ENCODE data around the gene HMGN4.

HMGN4 gene

GRCh38 chr6:26494117-26494516, 44.0 kb upstream of the HMGN4 start:
- Histone ChIP-seq H3K14ac (ENCODE audit: low read length) (no peak overlapping the region), H3K9me3 (replicated peaks in 1 of 2; ENCODE audit: control insufficient read depth in 2 of 2, insufficient read depth in 1 of 2, low read depth in 1 of 2, low read length in 2 of 2) (no peaks in the 10 kb centered on the region), H3K9ac (ENCODE audit: low read depth, low read length, poor library complexity) (no peak overlapping the region), H3K4me2 (ENCODE audit: insufficient read depth, low read length, poor library complexity, severe bottlenecking) (no peak overlapping the region), H2AFZ (ENCODE audit: low read length) (no peak overlapping the region), H3K4me1 (ENCODE audit: control insufficient read depth in 2 of 2, insufficient read depth in 1 of 2, low read depth in 1 of 2, low read length in 2 of 2) (no peaks in the 10 kb centered on the region), H3K18ac (ENCODE audit: low read length) (no peak overlapping the region), H3K27me3 (ENCODE audit: control insufficient read depth in 3 of 3, insufficient read depth in 3 of 3, low read depth in 1 of 3, low read length in 3 of 3) (peaks cover 0 to 54% (median 2%) of the 10 kb centered on the region in 3 experiments), H2AK5ac (ENCODE audit: low read depth, low read length) (no peak overlapping the region), H3K4me3 (ENCODE audit: low read length in 2 of 2) (peak overlapping the region in 1 of 2 donors; percentile 16), H3K27ac (replicated peaks; ENCODE audit: low read length) (no peak overlapping the region), H4K8ac (ENCODE audit: low read depth, low read length) (no peak overlapping the region), H2BK5ac (ENCODE audit: low read length) (no peak overlapping the region), H2BK12ac (ENCODE audit: low read length) (no peak overlapping the region), H3K4ac (ENCODE audit: low read length) (no peak overlapping the region), H4K91ac (ENCODE audit: low read depth, low read length, poor library complexity) (no peak overlapping the region), H2BK120ac (ENCODE audit: low read depth, low read length) (no peak overlapping the region), H3K36me3 (replicated peaks in 1 of 2; ENCODE audit: control insufficient read depth in 2 of 2, insufficient read depth in 2 of 2, low read length in 2 of 2) (no peaks in the 10 kb centered on the region), H3K23ac (ENCODE audit: low read depth, low read length, poor library complexity) (no peak overlapping the region), H3K79me1 (ENCODE audit: low read depth, low read length) (no peaks in the 10 kb centered on the region), H2BK15ac (ENCODE audit: low read length) (no peak overlapping the region)
- DNase-seq (ENCODE audit: low spot score): no peak
- WGBS, 2 donors (ENCODE audit: extremely low coverage in 2 of 2, insufficient read length in 2 of 2, insufficient replicate concordance in 1 of 2): 100% methylated on average over 1 of the region's 3 CpGs; no CpG with 5 or more reads in 1 of the 2 donors

- Histone ChIP-seq H3K4me3 (ENCODE audit: low read length in 2 of 2) (no peak overlapping the region), H3K4me2 (ENCODE audit: insufficient read depth, low read length, poor library complexity, severe bottlenecking) (no peak overlapping the region), H3K27ac (replicated peaks; ENCODE audit: low read length) (no peak overlapping the region), H3K14ac (ENCODE audit: low read length) (no peak overlapping the region), H3K27me3 (ENCODE audit: control insufficient read depth in 3 of 3, insufficient read depth in 3 of 3, low read depth in 1 of 3, low read length in 3 of 3) (peaks cover 2 to 65% (median 2%) of the 10 kb centered on the region in 3 experiments), H2AK5ac (ENCODE audit: low read depth, low read length) (no peak overlapping the region), H3K79me1 (ENCODE audit: low read depth, low read length) (no peaks in the 10 kb centered on the region), H3K9me3 (replicated peaks in 1 of 2; ENCODE audit: control insufficient read depth in 2 of 2, insufficient read depth in 1 of 2, low read depth in 1 of 2, low read length in 2 of 2) (no peaks in the 10 kb centered on the region), H2AFZ (ENCODE audit: low read length) (no peak overlapping the region), H3K18ac (ENCODE audit: low read length) (no peak overlapping the region), H3K9ac (ENCODE audit: low read depth, low read length, poor library complexity) (no peak overlapping the region), H4K91ac (ENCODE audit: low read depth, low read length, poor library complexity) (no peak overlapping the region), H3K4me1 (ENCODE audit: control insufficient read depth in 2 of 2, insufficient read depth in 1 of 2, low read depth in 1 of 2, low read length in 2 of 2) (no peaks in the 10 kb centered on the region), H2BK5ac (ENCODE audit: low read length) (no peak overlapping the region), H4K8ac (ENCODE audit: low read depth, low read length) (no peak overlapping the region), H2BK12ac (ENCODE audit: low read length) (no peak overlapping the region), H3K4ac (ENCODE audit: low read length) (no peak overlapping the region), H3K36me3 (replicated peaks in 1 of 2; ENCODE audit: control insufficient read depth in 2 of 2, insufficient read depth in 2 of 2, low read length in 2 of 2) (no peaks in the 10 kb centered on the region), H2BK15ac (ENCODE audit: low read length) (no peak overlapping the region), H3K23ac (ENCODE audit: low read depth, low read length, poor library complexity) (no peak overlapping the region), H2BK120ac (ENCODE audit: low read depth, low read length) (no peak overlapping the region)
- DNase-seq (ENCODE audit: low spot score): no peak
- WGBS, 2 donors (ENCODE audit: extremely low coverage in 2 of 2, insufficient read length in 2 of 2, insufficient replicate concordance in 1 of 2): no CpG with 5 or more reads among the region's 1 CpG
Measured at GRCh38 chr6:26495281-26495680, 42.9 kb upstream of the HMGN4 start.

- Histone ChIP-seq H4K8ac (ENCODE audit: low read depth, low read length) (no peak overlapping the region), H3K23ac (ENCODE audit: low read depth, low read length, poor library complexity) (no peak overlapping the region), H3K36me3 (replicated peaks in 1 of 2; ENCODE audit: control insufficient read depth in 2 of 2, insufficient read depth in 2 of 2, low read length in 2 of 2) (no peaks in the 10 kb centered on the region), H3K18ac (ENCODE audit: low read length) (no peak overlapping the region), H3K4me2 (ENCODE audit: insufficient read depth, low read length, poor library complexity, severe bottlenecking) (no peak overlapping the region), H3K9ac (ENCODE audit: low read depth, low read length, poor library complexity) (no peak overlapping the region), H3K27ac (replicated peaks; ENCODE audit: low read length) (no peak overlapping the region), H3K27me3 (ENCODE audit: control insufficient read depth in 3 of 3, insufficient read depth in 3 of 3, low read depth in 1 of 3, low read length in 3 of 3) (peaks cover 4 to 70% (median 19%) of the 10 kb centered on the region in 3 experiments), H3K4me3 (ENCODE audit: low read length in 2 of 2) (no peak overlapping the region), H4K91ac (ENCODE audit: low read depth, low read length, poor library complexity) (no peak overlapping the region), H3K4ac (ENCODE audit: low read length) (no peak overlapping the region), H2AFZ (ENCODE audit: low read length) (no peak overlapping the region), H3K79me1 (ENCODE audit: low read depth, low read length) (no peaks in the 10 kb centered on the region), H3K9me3 (replicated peaks in 1 of 2; ENCODE audit: control insufficient read depth in 2 of 2, insufficient read depth in 1 of 2, low read depth in 1 of 2, low read length in 2 of 2) (peaks cover 3 to 8% of the 10 kb centered on the region in 2 donors), H3K14ac (ENCODE audit: low read length) (no peak overlapping the region), H3K4me1 (ENCODE audit: control insufficient read depth in 2 of 2, insufficient read depth in 1 of 2, low read depth in 1 of 2, low read length in 2 of 2) (peaks cover 0 to 7% of the 10 kb centered on the region in 2 donors), H2BK120ac (ENCODE audit: low read depth, low read length) (no peak overlapping the region), H2BK5ac (ENCODE audit: low read length) (no peak overlapping the region), H2AK5ac (ENCODE audit: low read depth, low read length) (no peak overlapping the region), H2BK12ac (ENCODE audit: low read length) (no peak overlapping the region), H2BK15ac (ENCODE audit: low read length) (no peak overlapping the region)
- WGBS, 2 donors (ENCODE audit: extremely low coverage in 2 of 2, insufficient read length in 2 of 2, insufficient replicate concordance in 1 of 2): no CpG with 5 or more reads among the region's 4 CpGs
- DNase-seq (ENCODE audit: low spot score): no peak
Measured at GRCh38 chr6:26497610-26498009, 40.6 kb upstream of the HMGN4 start.

- Histone ChIP-seq H4K8ac (ENCODE audit: low read depth, low read length) (no peak within 1 kb of the TSS), H2AK5ac (ENCODE audit: low read depth, low read length) (no peak within 1 kb of the TSS), H3K9me3 (replicated peaks in 1 of 2; ENCODE audit: control insufficient read depth in 2 of 2, insufficient read depth in 1 of 2, low read depth in 1 of 2, low read length in 2 of 2) (peaks cover 3 to 8% of the 10 kb centered on the region in 2 donors), H3K18ac (ENCODE audit: low read length) (no peak within 1 kb of the TSS), H3K4me3 (ENCODE audit: low read length in 2 of 2) (no peak within 1 kb of the TSS), H3K4ac (ENCODE audit: low read length) (no peak within 1 kb of the TSS), H3K27me3 (ENCODE audit: control insufficient read depth in 3 of 3, insufficient read depth in 3 of 3, low read depth in 1 of 3, low read length in 3 of 3) (peaks cover 4 to 76% (median 20%) of the 10 kb centered on the region in 3 experiments), H3K27ac (replicated peaks; ENCODE audit: low read length) (no peak within 1 kb of the TSS), H3K36me3 (replicated peaks in 1 of 2; ENCODE audit: control insufficient read depth in 2 of 2, insufficient read depth in 2 of 2, low read length in 2 of 2) (no peaks in the 10 kb centered on the region), H2AFZ (ENCODE audit: low read length) (no peak within 1 kb of the TSS), H3K4me1 (ENCODE audit: control insufficient read depth in 2 of 2, insufficient read depth in 1 of 2, low read depth in 1 of 2, low read length in 2 of 2) (peaks cover 0 to 7% of the 10 kb centered on the region in 2 donors), H2BK5ac (ENCODE audit: low read length) (no peak within 1 kb of the TSS), H2BK12ac (ENCODE audit: low read length) (no peak within 1 kb of the TSS), H2BK15ac (ENCODE audit: low read length) (no peak within 1 kb of the TSS), H3K14ac (ENCODE audit: low read length) (no peak within 1 kb of the TSS), H2BK120ac (ENCODE audit: low read depth, low read length) (no peak within 1 kb of the TSS), H3K4me2 (ENCODE audit: insufficient read depth, low read length, poor library complexity, severe bottlenecking) (no peak within 1 kb of the TSS), H4K91ac (ENCODE audit: low read depth, low read length, poor library complexity) (no peak within 1 kb of the TSS), H3K79me1 (ENCODE audit: low read depth, low read length) (no peaks in the 10 kb centered on the region), H3K9ac (ENCODE audit: low read depth, low read length, poor library complexity) (no peak within 1 kb of the TSS), H3K23ac (ENCODE audit: low read depth, low read length, poor library complexity) (no peak within 1 kb of the TSS)
- WGBS, 2 donors (ENCODE audit: extremely low coverage in 2 of 2, insufficient read length in 2 of 2, insufficient replicate concordance in 1 of 2): no CpG with 5 or more reads among the region's 2 CpGs
- DNase-seq (ENCODE audit: low spot score): no peak
Measured at GRCh38 chr6:26500102-26500501, 38.1 kb upstream of the HMGN4 start, which contains the start of gene BTN1A1. Gene BTN1A1, plus strand, starts transcription at chr6:26500303. Its CDS starts 984 bp downstream, at chr6:26501287.

Measured in neuronal stem cell (in vitro differentiated cells).